Activated CD4-positive, alpha-beta T cell treated with anti-CD3 and anti-CD28 coated beads, Interleukin-2, amount 10 ng/mL, durations not matched to agents 24 days and 14 days (primary cell): ENCODE results near the gene A3GALT2. TPM values are rescaled to one million over a fixed set of nuclear protein-coding genes. Genes with fewer than 3 reads are reported as not detected.
"Not testable (repeated sequence)": the region's sequence is repeated elsewhere in the genome, so short reads cannot be mapped to it uniquely, and the experiment has no call there.

ENCODE experiments used
- DNase-seq: peaks from one replicate; pipeline ENCODE4 v3.0.0; 2022
- H3K27ac Mint-ChIP-seq: one replicate; pipeline ENCODE4 v1.8.0; 2022; ENCODE audit warnings: mild to moderate bottlenecking, mixed read lengths
- H3K27me3 Mint-ChIP-seq: one replicate; pipeline ENCODE4 v1.8.0; 2022; ENCODE audit warnings: mixed read lengths
- H3K36me3 Mint-ChIP-seq: one replicate; pipeline ENCODE4 v1.8.0; 2022; ENCODE audit warnings: low read depth, mild to moderate bottlenecking, mixed read lengths
- H3K4me1 Mint-ChIP-seq: one replicate; pipeline ENCODE4 v1.8.0; 2021; ENCODE audit warnings: mixed read lengths
- H3K4me3 Mint-ChIP-seq: one replicate; pipeline ENCODE4 v1.8.0; 2022; ENCODE audit warnings: mild to moderate bottlenecking, moderate library complexity, mixed read lengths
- H3K9me3 Mint-ChIP-seq: one replicate; pipeline ENCODE4 v1.8.0; 2021; ENCODE audit warnings: mixed read lengths
- intact Hi-C: fragments of 100-400 bp; cut with micrococcal nuclease; formaldehyde crosslinking; loops from one replicate; pipeline ENCODE4 v1.15.1; 2023
- total RNA-seq: library from RNA; stranded (reverse); gene quantifications from 2 replicates; pipeline ENCODE4 v1.2.3, GENCODE V29; 2022

The A3GALT2 gene
- total RNA-seq, 1 donor from 2014 or later, result not detected

DNA sequence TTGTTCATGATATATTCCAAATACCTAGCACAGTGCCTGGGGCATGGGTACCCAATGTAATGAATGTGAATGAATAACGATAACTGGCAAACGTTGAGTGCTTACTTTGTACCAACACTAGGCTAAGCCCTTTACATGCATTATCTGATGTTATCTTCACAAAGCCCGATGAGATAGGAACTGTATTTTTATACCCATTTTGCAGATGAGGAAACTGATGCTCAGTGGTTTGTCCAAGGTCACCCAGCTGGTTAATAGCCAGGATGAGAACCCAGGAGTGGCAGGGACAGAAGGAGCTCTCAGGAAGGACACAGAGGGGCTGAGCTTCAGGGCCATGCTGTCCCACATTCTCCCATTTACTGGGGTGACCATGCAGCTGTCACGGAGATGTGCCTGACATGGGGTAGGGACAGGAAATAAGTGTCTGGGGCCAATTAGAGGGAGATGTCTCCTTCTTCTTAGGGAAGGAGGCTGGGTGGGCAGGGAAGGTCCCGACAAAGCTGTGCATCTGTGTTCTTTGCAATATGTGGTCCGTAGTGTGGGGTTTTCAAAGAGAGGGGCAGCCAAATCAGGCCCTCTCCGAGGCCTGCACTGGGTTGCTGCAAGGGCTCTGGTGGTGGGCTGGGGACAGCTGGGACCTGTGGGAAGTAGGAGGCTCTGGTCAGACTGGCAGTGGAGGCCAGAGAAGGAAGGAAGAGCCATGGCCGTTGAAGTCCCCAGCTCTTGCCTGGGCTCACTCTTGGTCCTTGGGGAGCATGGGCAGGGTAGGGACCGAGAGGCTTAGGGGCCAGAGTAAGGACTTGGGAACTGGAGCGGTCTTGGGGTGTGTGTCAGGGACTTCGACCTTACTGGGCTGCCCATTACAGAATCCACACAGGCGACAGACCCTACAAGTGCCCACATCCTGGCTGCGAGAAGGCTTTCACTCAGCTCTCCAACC lies 26.6 kb downstream of the A3GALT2 start:
- DNase-seq, result no peak
- no peak overlapping the region for H3K4me3 Mint-ChIP-seq
- peaks cover 15% of the 10 kb centered on the region for H3K4me1 Mint-ChIP-seq
- H3K9me3 Mint-ChIP-seq, result no peaks in the 10 kb centered on the region
- H3K27ac Mint-ChIP-seq, result no peak overlapping the region
- intact Hi-C loops, result loop anchor here (1.0 to 5.0 kb wide), 3 partner anchors 73 to 176 kb away; no protein-coding TSS in a partner anchor
- H3K36me3 Mint-ChIP-seq, result peaks cover 16% of the 10 kb centered on the region
- no peaks in the 10 kb centered on the region for H3K27me3 Mint-ChIP-seq

DNA sequence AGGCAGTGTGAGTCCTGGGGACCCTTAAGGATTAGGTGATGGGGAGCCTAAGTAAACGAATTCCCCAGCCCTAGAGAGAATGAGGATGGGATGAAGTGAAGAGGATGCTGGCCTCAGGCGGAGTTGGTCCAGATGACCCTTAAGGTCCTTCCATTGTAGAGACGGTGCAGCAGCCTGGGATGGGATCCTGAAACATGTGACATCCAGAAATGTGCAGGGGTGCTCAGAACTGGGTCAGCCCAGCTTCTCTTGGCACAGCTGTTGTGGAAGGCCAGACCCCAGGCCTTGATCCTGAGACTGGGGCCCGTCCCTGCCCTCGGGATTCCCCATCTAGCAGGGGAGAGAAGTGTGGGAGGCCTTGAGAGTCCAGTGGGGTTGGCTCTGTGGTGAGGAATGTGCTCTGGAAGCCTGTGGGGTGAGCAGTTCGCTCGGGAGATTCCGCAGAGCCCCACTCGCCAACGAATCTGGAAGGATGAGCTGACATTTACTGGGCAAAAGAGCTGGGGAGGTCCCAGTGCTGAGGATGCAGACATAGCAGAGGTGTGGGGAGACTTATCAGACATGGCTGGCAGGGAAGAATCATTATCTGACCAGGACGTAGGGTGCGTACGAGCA lies 28.1 kb downstream of the A3GALT2 start:
- intact Hi-C loops, result no loop called here
- Mint-ChIP-seq H3K27ac (no peak overlapping the region), H3K4me3 (no peak overlapping the region), H3K36me3 (peaks cover 17% of the 10 kb centered on the region), H3K9me3 (no peaks in the 10 kb centered on the region), H3K4me1 (peaks cover 9% of the 10 kb centered on the region), H3K27me3 (no peaks in the 10 kb centered on the region)
- DNase-seq, result no peak

DNA sequence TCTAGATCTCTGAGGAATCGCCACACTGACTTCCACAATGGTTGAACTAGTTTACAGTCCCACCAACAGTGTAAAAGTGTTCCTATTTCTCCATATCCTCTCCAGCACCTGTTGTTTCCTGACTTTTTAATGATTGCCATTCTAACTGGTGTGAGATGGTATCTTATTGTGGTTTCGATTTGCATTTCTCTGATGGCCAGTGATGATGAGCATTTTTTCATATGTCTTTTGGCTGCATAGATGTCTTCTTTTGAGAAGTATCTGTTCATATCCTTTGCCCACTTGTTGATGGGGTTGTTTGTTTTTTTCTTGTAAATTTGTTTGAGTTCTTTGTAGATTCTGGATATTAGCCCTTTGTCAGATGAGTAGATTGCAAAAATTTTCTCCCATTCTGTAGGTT lies 30.3 kb downstream of the A3GALT2 start:
- H3K27me3 Mint-ChIP-seq, intact Hi-C loops, H3K4me1 Mint-ChIP-seq, H3K4me3 Mint-ChIP-seq, H3K9me3 Mint-ChIP-seq, H3K27ac Mint-ChIP-seq, DNase-seq: not testable (repeated sequence)
- peaks cover 19% of the 10 kb centered on the region for H3K36me3 Mint-ChIP-seq

DNA sequence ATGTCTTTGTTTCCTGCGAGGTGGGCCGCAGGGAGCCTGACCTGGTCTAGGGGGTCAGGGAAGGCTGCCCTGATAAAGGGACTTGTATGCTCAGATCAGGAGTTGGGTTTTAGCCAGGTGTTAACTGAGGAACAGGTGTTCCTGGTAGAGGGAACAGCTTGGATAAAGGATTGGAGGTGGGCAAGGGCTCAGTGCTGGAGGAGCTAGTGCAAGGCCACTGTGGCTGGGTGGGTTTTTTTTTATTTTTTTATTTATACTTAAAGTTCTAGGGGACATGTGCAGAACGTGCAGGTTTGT lies 31.1 kb downstream of the A3GALT2 start:
- no peaks in the 10 kb centered on the region for H3K4me1 Mint-ChIP-seq
- no peak overlapping the region for H3K27ac Mint-ChIP-seq
- no peak overlapping the region for H3K4me3 Mint-ChIP-seq
- intact Hi-C loops, result no loop called here
- no peaks in the 10 kb centered on the region for H3K9me3 Mint-ChIP-seq
- H3K27me3 Mint-ChIP-seq, result no peaks in the 10 kb centered on the region
- H3K36me3 Mint-ChIP-seq, result peaks cover 18% of the 10 kb centered on the region
- DNase-seq, result no peak

DNA sequence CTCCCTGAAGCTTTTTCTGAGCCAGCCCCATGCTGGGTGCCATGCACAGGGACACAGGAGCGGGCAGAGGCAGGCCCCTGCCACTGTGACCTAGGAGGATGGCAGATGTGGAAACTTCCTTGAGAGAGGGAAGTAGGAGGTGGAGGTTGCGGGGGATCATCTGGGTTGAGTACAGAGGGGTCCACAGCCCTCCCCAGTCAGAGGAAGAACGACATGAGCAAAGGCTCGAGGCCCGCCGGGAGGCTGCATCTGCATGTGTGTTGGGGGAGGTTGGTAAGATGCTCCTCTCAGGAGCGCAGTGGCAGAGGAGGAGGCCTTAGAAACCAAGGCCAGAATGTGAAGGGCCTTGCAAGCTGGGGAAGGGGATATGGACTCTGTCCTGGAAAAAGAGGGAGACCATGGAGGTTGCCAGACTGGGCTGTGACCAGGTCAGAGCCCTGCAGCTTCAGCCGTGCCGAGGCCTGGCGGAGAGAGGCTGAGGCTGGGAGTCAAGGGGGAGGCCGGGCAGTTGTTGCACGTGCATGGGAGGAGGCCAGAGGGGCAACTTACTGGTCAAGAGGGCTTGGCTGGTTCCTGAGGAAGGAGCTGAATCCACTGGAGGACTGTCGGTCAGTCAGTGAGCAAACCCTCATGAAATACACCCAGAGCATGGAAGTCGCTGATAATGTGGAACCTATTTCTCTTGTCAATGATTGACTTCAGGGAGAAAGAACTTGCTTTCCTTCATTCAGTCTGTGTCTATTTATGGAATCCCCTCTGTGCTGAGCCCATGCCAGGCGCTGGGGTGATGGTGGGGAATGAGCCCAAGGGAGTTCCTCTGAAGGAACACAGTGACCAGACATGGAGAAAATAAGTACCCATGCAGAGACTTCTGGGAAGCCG lies 31.7 kb downstream of the A3GALT2 start:
- Mint-ChIP-seq H3K27ac (no peak overlapping the region), H3K9me3 (no peaks in the 10 kb centered on the region), H3K27me3 (no peaks in the 10 kb centered on the region), H3K4me3 (no peak overlapping the region), H3K36me3 (peaks cover 22% of the 10 kb centered on the region), H3K4me1 (no peaks in the 10 kb centered on the region)
- no peak for DNase-seq
- intact Hi-C loops, result no loop called here

DNA sequence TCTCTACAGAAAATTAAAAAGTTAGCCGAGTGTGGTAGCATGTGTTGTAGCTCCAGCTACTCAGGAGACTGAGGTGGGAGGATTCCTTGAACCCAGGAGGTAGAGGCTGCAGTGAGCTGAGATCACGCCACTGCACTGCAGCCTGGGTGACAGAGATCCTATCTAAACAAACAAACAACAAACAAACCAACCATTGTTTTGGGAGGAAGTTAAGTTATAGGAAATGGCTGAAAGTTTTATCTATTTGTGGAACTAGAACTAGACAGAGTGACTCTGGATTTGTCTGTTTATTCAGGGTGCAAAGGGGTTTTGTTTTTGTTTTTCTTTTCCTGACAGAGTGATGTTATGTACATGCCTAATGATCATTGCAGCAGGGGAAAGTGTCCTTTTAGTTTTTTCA lies 33.6 kb downstream of the A3GALT2 start:
- Mint-ChIP-seq H3K27me3 (no peaks in the 10 kb centered on the region), H3K4me3 (no peak overlapping the region), H3K9me3 (no peaks in the 10 kb centered on the region), H3K27ac (no peak overlapping the region), H3K36me3 (peaks cover 23% of the 10 kb centered on the region), H3K4me1 (no peaks in the 10 kb centered on the region)
- DNase-seq, result no peak
- intact Hi-C loops, result no loop called here

DNA sequence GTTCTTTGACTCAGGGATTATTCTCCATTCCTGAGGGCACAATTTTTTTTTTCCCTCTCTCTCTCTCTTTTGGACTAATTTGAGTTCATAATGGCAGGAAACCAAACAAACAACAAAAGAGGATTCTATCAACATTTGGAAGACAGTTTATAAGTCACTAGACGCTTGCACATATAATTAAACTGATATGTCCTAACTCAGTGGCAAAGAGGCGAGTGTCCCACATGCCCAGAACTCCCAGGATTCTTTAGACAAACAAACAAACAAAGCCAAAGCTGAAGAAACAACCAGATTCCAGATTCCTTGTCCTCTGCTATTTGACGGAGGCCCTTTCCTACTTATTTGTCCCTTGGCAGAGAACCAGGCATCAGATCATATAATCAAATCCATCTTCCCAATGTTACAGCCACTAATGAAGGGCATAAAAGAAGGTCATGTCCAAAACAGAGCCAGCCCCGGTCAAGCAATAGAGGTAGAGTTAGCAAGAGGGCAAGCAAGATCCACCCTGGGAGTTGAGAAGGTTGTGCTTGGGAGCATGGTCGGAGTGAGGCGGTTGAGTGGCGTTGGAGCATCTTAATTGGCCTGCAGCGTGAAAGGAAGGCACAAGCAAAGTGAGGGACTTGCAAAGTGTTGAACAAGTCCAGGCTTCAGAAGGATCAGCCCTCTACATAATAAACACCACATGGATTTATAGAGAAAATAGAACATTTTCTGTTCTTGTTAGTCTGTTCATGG lies 34.3 kb downstream of the A3GALT2 start:
- DNase-seq, result no peak
- Mint-ChIP-seq H3K27me3 (no peaks in the 10 kb centered on the region), H3K4me3 (no peak overlapping the region), H3K4me1 (no peaks in the 10 kb centered on the region), H3K9me3 (no peaks in the 10 kb centered on the region), H3K27ac (no peak overlapping the region), H3K36me3 (peaks cover 27% of the 10 kb centered on the region)
- intact Hi-C loops, result no loop called here

DNA sequence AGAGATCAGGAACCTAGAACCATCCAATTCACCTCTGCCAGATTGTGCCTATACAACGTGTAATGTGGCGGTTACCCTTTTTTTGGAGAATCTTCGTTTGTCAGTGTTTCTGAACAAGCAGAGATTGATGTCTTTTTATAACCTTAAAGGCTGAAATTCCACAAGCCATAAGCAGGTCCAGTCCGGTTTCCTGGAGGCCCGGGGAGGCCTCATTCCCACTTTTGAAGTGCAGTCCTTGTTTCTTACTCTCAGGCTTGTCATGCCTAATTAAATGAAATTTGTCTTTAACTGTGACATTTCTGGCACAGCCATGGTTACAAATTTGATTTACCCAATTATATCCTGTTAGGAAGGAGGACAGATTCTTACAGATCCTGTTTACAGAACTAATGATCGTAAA lies 36.8 kb downstream of the A3GALT2 start:
- Mint-ChIP-seq H3K4me1 (no peaks in the 10 kb centered on the region), H3K27ac (no peak overlapping the region), H3K4me3 (no peak overlapping the region), H3K36me3 (peaks cover 23% of the 10 kb centered on the region), H3K27me3 (no peaks in the 10 kb centered on the region), H3K9me3 (no peaks in the 10 kb centered on the region)
- intact Hi-C loops, result no loop called here
- no peak for DNase-seq

DNA sequence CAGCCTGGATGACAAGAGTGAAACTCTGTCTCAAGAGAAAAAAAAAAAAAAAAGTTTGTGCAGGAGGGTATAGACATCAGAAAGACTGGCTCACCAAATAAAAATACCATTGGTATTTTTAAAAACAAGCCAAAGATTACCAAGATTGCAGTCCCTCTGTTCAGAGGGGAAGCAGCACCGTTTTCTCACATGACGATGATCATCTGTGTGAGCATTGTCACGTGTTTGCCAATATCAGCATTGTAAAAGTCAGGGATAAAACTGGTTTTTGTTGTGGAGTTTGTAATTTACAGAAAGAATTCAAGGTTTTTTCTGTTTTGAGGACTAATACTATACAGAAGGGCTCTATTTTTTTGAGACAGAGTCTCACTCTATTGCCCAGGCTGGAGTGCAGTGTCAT lies 38.1 kb downstream of the A3GALT2 start:
- no peak overlapping the region for H3K27ac Mint-ChIP-seq
- intact Hi-C loops, result no loop called here
- no peaks in the 10 kb centered on the region for H3K4me1 Mint-ChIP-seq
- no peaks in the 10 kb centered on the region for H3K9me3 Mint-ChIP-seq
- DNase-seq, result no peak
- H3K4me3 Mint-ChIP-seq, result no peak overlapping the region
- no peaks in the 10 kb centered on the region for H3K27me3 Mint-ChIP-seq
- H3K36me3 Mint-ChIP-seq, result peaks cover 20% of the 10 kb centered on the region

DNA sequence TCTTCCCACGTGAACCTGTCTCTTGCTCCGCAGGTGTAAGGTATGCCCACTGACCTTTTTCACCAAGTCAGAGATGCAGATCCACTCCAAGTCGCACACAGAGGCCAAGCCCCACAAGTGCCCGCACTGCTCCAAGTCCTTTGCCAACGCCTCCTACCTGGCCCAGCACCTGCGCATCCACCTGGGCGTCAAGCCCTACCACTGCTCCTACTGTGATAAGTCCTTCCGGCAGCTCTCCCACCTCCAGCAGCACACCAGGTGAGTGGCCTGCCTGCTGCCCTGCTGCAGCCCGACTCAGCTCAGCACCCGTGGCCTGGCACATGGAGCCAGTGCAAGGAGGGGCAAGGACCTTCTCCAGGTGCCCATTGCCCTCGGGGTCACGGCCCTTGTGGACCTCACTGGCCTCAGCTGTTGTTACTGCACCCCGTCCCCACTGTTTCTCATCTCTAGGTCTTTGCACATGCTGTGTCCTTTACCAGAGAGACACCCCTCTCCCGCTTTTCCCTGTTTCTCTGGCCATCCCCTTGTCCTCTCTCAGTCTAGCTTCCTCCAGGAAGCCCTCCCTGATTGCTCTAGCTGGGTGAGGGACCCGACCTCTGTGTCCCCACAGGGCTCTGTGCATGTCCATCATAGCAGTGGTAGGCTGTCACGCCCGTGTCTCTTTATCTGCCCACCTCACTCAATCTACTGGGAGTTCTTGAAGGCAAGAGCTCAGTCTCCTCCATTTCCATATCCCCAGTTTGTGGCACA lies 39.2 kb downstream of the A3GALT2 start:
- intact Hi-C loops, result no loop called here
- Mint-ChIP-seq H3K4me1 (no peaks in the 10 kb centered on the region), H3K9me3 (no peaks in the 10 kb centered on the region), H3K27ac (no peak overlapping the region), H3K4me3 (no peak overlapping the region), H3K36me3 (peaks cover 16% of the 10 kb centered on the region), H3K27me3 (no peaks in the 10 kb centered on the region)
- no peak for DNase-seq

DNA sequence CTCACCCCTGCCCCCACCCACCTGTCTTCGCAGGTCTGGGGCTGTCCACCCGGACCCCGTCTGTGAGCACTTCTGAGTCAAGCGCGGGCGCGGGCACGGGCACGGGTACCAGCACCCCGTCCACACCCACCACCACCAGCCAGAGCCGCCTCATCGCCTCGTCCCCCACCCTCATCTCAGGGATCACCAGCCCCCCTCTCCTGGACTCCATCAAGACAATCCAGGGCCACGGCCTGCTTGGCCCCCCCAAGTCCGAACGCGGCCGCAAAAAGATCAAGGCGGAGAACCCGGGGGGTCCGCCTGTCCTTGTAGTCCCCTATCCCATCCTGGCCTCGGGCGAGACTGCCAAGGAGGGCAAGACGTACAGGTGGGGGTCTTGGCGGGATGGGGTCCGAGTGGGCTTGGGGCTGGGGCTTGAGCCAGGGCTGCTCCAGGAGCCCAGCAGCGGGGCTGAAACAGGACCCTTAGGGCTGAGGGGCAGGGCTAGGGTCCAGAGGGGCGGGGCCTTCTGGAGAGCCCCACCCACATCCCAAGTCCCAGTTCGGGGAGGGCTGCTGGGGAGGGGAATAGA lies 40.7 kb downstream of the A3GALT2 start:
- Mint-ChIP-seq H3K4me1 (no peaks in the 10 kb centered on the region), H3K4me3 (no peak overlapping the region), H3K27ac (no peak overlapping the region), H3K27me3 (no peaks in the 10 kb centered on the region), H3K36me3 (peaks cover 15% of the 10 kb centered on the region), H3K9me3 (no peaks in the 10 kb centered on the region)
- DNase-seq, result no peak
- intact Hi-C loops, result no loop called here

DNA sequence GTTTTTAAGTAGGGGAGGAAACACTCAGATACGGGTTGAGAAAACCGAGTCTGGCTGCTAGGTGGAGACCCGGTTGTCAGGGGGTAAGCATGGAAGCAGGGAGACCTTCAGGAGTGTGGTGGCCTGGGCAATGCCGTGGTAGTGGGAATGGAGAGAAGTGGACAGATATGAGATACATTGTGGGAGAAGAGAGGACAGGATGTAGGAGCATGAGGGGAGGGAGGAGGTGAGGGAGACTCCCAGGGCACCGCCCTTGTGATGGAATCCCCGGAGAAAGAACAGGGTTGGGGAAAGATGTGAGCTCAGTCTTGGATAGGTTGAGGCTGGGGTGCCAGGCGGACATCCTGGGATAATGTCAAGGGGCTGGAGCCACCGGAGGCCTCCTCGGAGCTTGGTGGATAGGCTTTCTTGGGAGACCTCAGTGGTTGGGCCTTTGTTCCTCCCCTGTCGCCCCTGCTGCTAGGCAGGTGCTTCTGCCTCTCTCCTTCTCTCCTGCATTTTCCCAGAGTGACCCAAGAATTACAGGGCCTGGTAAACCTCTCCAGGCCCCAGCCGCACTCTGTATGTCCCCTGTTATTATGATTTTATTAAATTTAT lies 43.3 kb downstream of the A3GALT2 start:
- Mint-ChIP-seq H3K4me3 (no peak overlapping the region), H3K9me3 (no peaks in the 10 kb centered on the region), H3K4me1 (peaks cover 14% of the 10 kb centered on the region), H3K36me3 (peaks cover 10% of the 10 kb centered on the region), H3K27ac (no peak overlapping the region), H3K27me3 (no peaks in the 10 kb centered on the region)
- DNase-seq, result no peak
- intact Hi-C loops, result no loop called here
